HG03342 (cell line): Measurements from ENCODE around the gene TAF4.
"Not testable (repeated sequence)": the region's sequence is repeated elsewhere in the genome, so short reads cannot be mapped to it uniquely, and the experiment has no call there.

ENCODE experiments used
- ATAC-seq: cut with Tn5 transposase; IDR thresholded peaks from one replicate; pipeline ENCODE4 v1.9.1; 2021; ENCODE audit warnings: mild to moderate bottlenecking, moderate library complexity; ENCODE audit not compliant: unreplicated experiment

Gene TAF4

GRCh38 chr20:61982191-61982950, 83.3 kb downstream of the TAF4 start:
- no peak for ATAC-seq

- ATAC-seq, result not testable (repeated sequence)
Measured at GRCh38 chr20:61981691-61982090, 84.0 kb downstream of the TAF4 start.

GRCh38 chr20:61980647-61981583, 84.8 kb downstream of the TAF4 start:
- no peak for ATAC-seq

- ATAC-seq, result no peak
Measured at GRCh38 chr20:61979701-61980635, 85.7 kb downstream of the TAF4 start.

- no peak for ATAC-seq
Measured at GRCh38 chr20:61979090-61979489, 86.6 kb downstream of the TAF4 start.

- ATAC-seq, result no peak
Measured at GRCh38 chr20:61978491-61978890, 87.2 kb downstream of the TAF4 start.

GRCh38 chr20:61977419-61977786, 88.3 kb downstream of the TAF4 start:
- ATAC-seq, result no peak

- ATAC-seq, result no peak
Measured at GRCh38 chr20:61976644-61977418, 88.8 kb downstream of the TAF4 start.

GRCh38 chr20:61976263-61976643, 89.4 kb downstream of the TAF4 start:
- no peak for ATAC-seq

- no peak for ATAC-seq
Measured at GRCh38 chr20:61975407-61976129, 90.1 kb downstream of the TAF4 start.

- no peak for ATAC-seq
Measured at GRCh38 chr20:61974357-61974665, 91.4 kb downstream of the TAF4 start.

- ATAC-seq, result no peak
Measured at GRCh38 chr20:61973515-61974356, 91.9 kb downstream of the TAF4 start.

GRCh38 chr20:61972636-61973508, 92.8 kb downstream of the TAF4 start:
- no peak for ATAC-seq

- ATAC-seq, result not testable (repeated sequence)
Measured at GRCh38 chr20:61971595-61971994, 94.1 kb downstream of the TAF4 start.

- no peak for ATAC-seq
Measured at GRCh38 chr20:61970357-61970756, 95.3 kb downstream of the TAF4 start.

- no peak for ATAC-seq
Measured at GRCh38 chr20:61969806-61970205, 95.9 kb downstream of the TAF4 start.

GRCh38 chr20:61968932-61969331, 96.7 kb downstream of the TAF4 start:
- ATAC-seq, result no peak
